Osteocyte (in vitro differentiated cells): ENCODE measurements around the gene SLC46A2. TPM values are rescaled to one million over a fixed set of nuclear protein-coding genes. Genes with fewer than 3 reads are reported as not detected.

ENCODE experiments used
- DNase-seq: peaks from one replicate; pipeline ENCODE4 v3.0.0; 2021; ENCODE audit warnings: mixed read lengths; ENCODE audit not compliant: unreplicated experiment; ENCODE audit errors: extremely low spot score
- H3K27ac Mint-ChIP-seq: one replicate; pipeline ENCODE4 v1.8.0; 2021; ENCODE audit warnings: mild to moderate bottlenecking, mixed read lengths; ENCODE audit not compliant: unreplicated experiment
- H3K27me3 Mint-ChIP-seq: one replicate; pipeline ENCODE4 v1.8.0; 2021; ENCODE audit warnings: mixed read lengths; ENCODE audit not compliant: unreplicated experiment
- H3K36me3 Mint-ChIP-seq: one replicate; pipeline ENCODE4 v1.8.0; 2021; ENCODE audit warnings: mixed read lengths; ENCODE audit not compliant: unreplicated experiment
- H3K4me1 Mint-ChIP-seq: one replicate; pipeline ENCODE4 v1.8.0; 2021; ENCODE audit warnings: mixed read lengths; ENCODE audit not compliant: unreplicated experiment
- H3K4me3 Mint-ChIP-seq: one replicate; pipeline ENCODE4 v1.8.0; 2021; ENCODE audit warnings: mild to moderate bottlenecking, moderate library complexity, mixed read lengths; ENCODE audit not compliant: unreplicated experiment
- H3K9me3 Mint-ChIP-seq: one replicate; pipeline ENCODE4 v1.8.0; 2021; ENCODE audit warnings: mixed read lengths; ENCODE audit not compliant: unreplicated experiment
- CTCF ChIP-seq: fragments of 200-600 bp; sonication (generic); IDR thresholded peaks from 2 replicates; pipeline ENCODE4 v1.5.0; 2021; ENCODE audit warnings: antibody characterized with exemption, mild to moderate bottlenecking, moderate library complexity
- total RNA-seq: library from RNA; stranded (reverse); gene quantifications from 2 replicates; pipeline ENCODE4 v1.2.1, GENCODE V29; 2021

The SLC46A2 gene
- total RNA-seq, 1 donor from 2014 or later: not detected

- DNase-seq: no peak
- Mint-ChIP-seq H3K9me3 (no peaks in the 10 kb centered on the region), H3K4me3 (no peak overlapping the region), H3K27ac (no peak overlapping the region), H3K27me3 (no peaks in the 10 kb centered on the region), H3K4me1 (peaks cover 3% of the 10 kb centered on the region), H3K36me3 (peaks cover 16% of the 10 kb centered on the region)
- no peak for TF ChIP-seq CTCF
Measured at GRCh38 chr9:112856843-112857242, 33.8 kb downstream of the SLC46A2 start.

- Mint-ChIP-seq H3K4me3 (no peak overlapping the region), H3K9me3 (no peaks in the 10 kb centered on the region), H3K27ac (no peak overlapping the region), H3K4me1 (peaks cover 3% of the 10 kb centered on the region), H3K27me3 (no peaks in the 10 kb centered on the region), H3K36me3 (peaks cover 20% of the 10 kb centered on the region)
- no peak for DNase-seq
- no peak for TF ChIP-seq CTCF
Measured at GRCh38 chr9:112856200-112856599, 34.5 kb downstream of the SLC46A2 start.

- no peak overlapping the region for H3K27ac Mint-ChIP-seq
- no peak for DNase-seq
Measured at GRCh38 chr9:112854657-112855056, 36.0 kb downstream of the SLC46A2 start.

GRCh38 chr9:112853882-112854585 lies 36.6 kb downstream of the SLC46A2 start:
- TF ChIP-seq CTCF: no peak
- DNase-seq: no peak
- H3K4me3 Mint-ChIP-seq: no peak overlapping the region
- H3K4me1 Mint-ChIP-seq: peaks cover 3% of the 10 kb centered on the region
- H3K27ac Mint-ChIP-seq: no peak overlapping the region
- H3K27me3 Mint-ChIP-seq: no peaks in the 10 kb centered on the region
- H3K36me3 Mint-ChIP-seq: peaks cover 24% of the 10 kb centered on the region
- H3K9me3 Mint-ChIP-seq: no peaks in the 10 kb centered on the region

More at GRCh38 chr9:112854657-112855056, 36.0 kb downstream of the SLC46A2 start:
- H3K4me3 Mint-ChIP-seq: no peak overlapping the region
- peaks cover 24% of the 10 kb centered on the region for H3K36me3 Mint-ChIP-seq
- TF ChIP-seq CTCF: no peak
- H3K27me3 Mint-ChIP-seq: no peaks in the 10 kb centered on the region
- H3K4me1 Mint-ChIP-seq: peaks cover 3% of the 10 kb centered on the region
- no peaks in the 10 kb centered on the region for H3K9me3 Mint-ChIP-seq

- Mint-ChIP-seq H3K27ac (no peak overlapping the region), H3K27me3 (no peaks in the 10 kb centered on the region), H3K4me3 (no peak overlapping the region), H3K4me1 (no peaks in the 10 kb centered on the region), H3K9me3 (no peaks in the 10 kb centered on the region), H3K36me3 (peaks cover 24% of the 10 kb centered on the region)
- no peak for TF ChIP-seq CTCF
- no peak for DNase-seq
Measured at GRCh38 chr9:112852741-112853504, 37.8 kb downstream of the SLC46A2 start.
